ENCODE results near the gene MACROD1. TPM values are rescaled to one million over a fixed set of nuclear protein-coding genes. Genes with fewer than 3 reads are reported as not detected.

Gene MACROD1
- total RNA-seq, 4 donors from 2014 or later = 29.2 to 64.6 (median 46.2) TPM

GRCh38 chr11:64141081-64141783 lies 24.7 kb downstream of the MACROD1 start:
- DNase-seq (ENCODE audit: low spot score in 2 of 2) = no peak
- Histone ChIP-seq H3K9me3 (no peaks in the 10 kb centered on the region), H3K4me1 (no peaks in the 10 kb centered on the region), H3K4me3 (no peak overlapping the region), H3K36me3 (no peaks in the 10 kb centered on the region), H3K27ac (no peak overlapping the region), H3K27me3 (no peaks in the 10 kb centered on the region)
- TF ChIP-seq POLR2AphosphoS5 (IDR thresholded peaks at IDR 0.05) (no peak), EP300 (IDR thresholded peaks at IDR 0.05) (no peak), CTCF (IDR thresholded peaks at IDR 0.05) (no peak), POLR2A (IDR thresholded peaks at IDR 0.05) (no peak)
- 75% methylated on average over 14 of the region's 21 CpGs for WGBS

- Histone ChIP-seq H3K27me3 (no peaks in the 10 kb centered on the region), H3K4me3 (no peak overlapping the region), H3K4me1 (no peaks in the 10 kb centered on the region), H3K36me3 (no peaks in the 10 kb centered on the region), H3K27ac (no peak overlapping the region), H3K9me3 (no peaks in the 10 kb centered on the region)
- 78% methylated on average over 1 of the region's 8 CpGs for WGBS
- DNase-seq (ENCODE audit: low spot score in 2 of 2) = no peak
- TF ChIP-seq POLR2A (IDR thresholded peaks at IDR 0.05) (no peak), CTCF (IDR thresholded peaks at IDR 0.05) (no peak), EP300 (IDR thresholded peaks at IDR 0.05) (no peak), POLR2AphosphoS5 (IDR thresholded peaks at IDR 0.05) (no peak)
Observed at GRCh38 chr11:64140082-64140481, 25.8 kb downstream of the MACROD1 start.

GRCh38 chr11:64139049-64139448 lies 26.9 kb downstream of the MACROD1 start:
- H3K36me3 ChIP-seq = no peaks in the 10 kb centered on the region
- H3K4me1 ChIP-seq = no peaks in the 10 kb centered on the region
- no peak for DNase-seq (ENCODE audit: low spot score in 2 of 2)
- H3K4me3 ChIP-seq = no peak overlapping the region
- H3K27ac ChIP-seq = no peak overlapping the region
- TF ChIP-seq EP300 (IDR thresholded peaks at IDR 0.05) = no peak
- WGBS = 84% methylated on average over 13 of the region's 15 CpGs
- no peaks in the 10 kb centered on the region for H3K9me3 ChIP-seq
- H3K27me3 ChIP-seq = no peaks in the 10 kb centered on the region

GRCh38 chr11:64138398-64138797 lies 27.5 kb downstream of the MACROD1 start:
- no peaks in the 10 kb centered on the region for H3K4me1 ChIP-seq
- no peaks in the 10 kb centered on the region for H3K9me3 ChIP-seq
- 71% methylated on average over 16 of the region's 16 CpGs for WGBS
- H3K36me3 ChIP-seq = no peaks in the 10 kb centered on the region
- H3K27me3 ChIP-seq = no peaks in the 10 kb centered on the region
- DNase-seq (ENCODE audit: low spot score in 2 of 2) = no peak
- H3K27ac ChIP-seq = no peak overlapping the region
- H3K4me3 ChIP-seq = no peak overlapping the region
- no peak for TF ChIP-seq CTCF (IDR thresholded peaks at IDR 0.05)

- Histone ChIP-seq H3K9me3 (no peaks in the 10 kb centered on the region), H3K4me3 (no peak overlapping the region), H3K4me1 (no peaks in the 10 kb centered on the region), H3K27me3 (no peaks in the 10 kb centered on the region), H3K36me3 (no peaks in the 10 kb centered on the region), H3K27ac (no peak overlapping the region)
- no peak for TF ChIP-seq EP300 (IDR thresholded peaks at IDR 0.05)
- TF ChIP-seq POLR2AphosphoS5 (IDR thresholded peaks at IDR 0.05) = no peak
- no peak for TF ChIP-seq CTCF (IDR thresholded peaks at IDR 0.05)
- TF ChIP-seq POLR2A (IDR thresholded peaks at IDR 0.05) = no peak
- 84% methylated on average over 17 of the region's 17 CpGs for WGBS
- DNase-seq (ENCODE audit: low spot score in 2 of 2) = no peak
Observed at GRCh38 chr11:64136765-64137441, 29.0 kb downstream of the MACROD1 start.

Measured in suprapubic skin (tissue), 4 donors.